GM21619 (cell line): ENCODE data around the gene KIAA0408.
"Not testable (repeated sequence)": the region's sequence is repeated elsewhere in the genome, so short reads cannot be mapped to it uniquely, and the experiment has no call there.

Experiments used
- ATAC-seq: cut with Tn5 transposase; IDR thresholded peaks from one replicate; pipeline ENCODE4 v1.9.1; 2021; ENCODE audit not compliant: unreplicated experiment

Gene KIAA0408

GRCh38 chr6:127415096-127415495, 44.1 kb downstream of the KIAA0408 start:
- no peak for ATAC-seq

- ATAC-seq, result not testable (repeated sequence)
Measured at GRCh38 chr6:127413123-127413522, 46.1 kb downstream of the KIAA0408 start.

GRCh38 chr6:127412016-127412415, 47.2 kb downstream of the KIAA0408 start:
- not testable (repeated sequence) for ATAC-seq
